ENCODE measurements around the gene NUP85.
"Not testable (repeated sequence)": the region's sequence is repeated elsewhere in the genome, so short reads cannot be mapped to it uniquely, and the experiment has no call there.

The NUP85 gene, protein sequence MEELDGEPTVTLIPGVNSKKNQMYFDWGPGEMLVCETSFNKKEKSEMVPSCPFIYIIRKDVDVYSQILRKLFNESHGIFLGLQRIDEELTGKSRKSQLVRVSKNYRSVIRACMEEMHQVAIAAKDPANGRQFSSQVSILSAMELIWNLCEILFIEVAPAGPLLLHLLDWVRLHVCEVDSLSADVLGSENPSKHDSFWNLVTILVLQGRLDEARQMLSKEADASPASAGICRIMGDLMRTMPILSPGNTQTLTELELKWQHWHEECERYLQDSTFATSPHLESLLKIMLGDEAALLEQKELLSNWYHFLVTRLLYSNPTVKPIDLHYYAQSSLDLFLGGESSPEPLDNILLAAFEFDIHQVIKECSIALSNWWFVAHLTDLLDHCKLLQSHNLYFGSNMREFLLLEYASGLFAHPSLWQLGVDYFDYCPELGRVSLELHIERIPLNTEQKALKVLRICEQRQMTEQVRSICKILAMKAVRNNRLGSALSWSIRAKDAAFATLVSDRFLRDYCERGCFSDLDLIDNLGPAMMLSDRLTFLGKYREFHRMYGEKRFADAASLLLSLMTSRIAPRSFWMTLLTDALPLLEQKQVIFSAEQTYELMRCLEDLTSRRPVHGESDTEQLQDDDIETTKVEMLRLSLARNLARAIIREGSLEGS
- total RNA-seq = 28.4 to 39.4 reads per million in 2 donors

GRCh38 chr17:75205037-75205792, at the start of gene NUP85:
Gene NUP85 (plus strand): TSS chr17:75205679. CDS start chr17:75205762, 83 bp downstream.
- DNase-seq = peak; percentile 84 to 91 (median 87)

DNA sequence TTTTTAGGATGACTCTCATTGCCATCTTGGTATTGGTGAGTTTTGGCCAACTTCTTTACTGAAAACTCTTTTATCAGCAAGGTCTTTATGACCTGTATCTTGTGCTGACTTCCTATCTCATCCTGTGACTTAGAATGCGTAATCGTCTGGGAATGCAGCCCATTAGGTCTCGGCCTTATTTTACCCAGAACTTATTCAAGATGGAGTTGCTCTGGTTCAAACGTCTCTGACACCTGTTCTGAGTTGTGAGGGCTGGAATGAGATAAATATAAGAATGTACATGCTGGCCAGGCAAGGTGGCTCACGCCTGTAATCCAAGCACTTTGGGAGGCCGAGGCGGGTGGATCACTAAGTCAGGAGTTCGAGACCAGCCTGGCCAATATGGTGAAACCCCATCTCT, 47.0 kb upstream of the NUP85 start:
- not testable (repeated sequence) for DNase-seq

DNA sequence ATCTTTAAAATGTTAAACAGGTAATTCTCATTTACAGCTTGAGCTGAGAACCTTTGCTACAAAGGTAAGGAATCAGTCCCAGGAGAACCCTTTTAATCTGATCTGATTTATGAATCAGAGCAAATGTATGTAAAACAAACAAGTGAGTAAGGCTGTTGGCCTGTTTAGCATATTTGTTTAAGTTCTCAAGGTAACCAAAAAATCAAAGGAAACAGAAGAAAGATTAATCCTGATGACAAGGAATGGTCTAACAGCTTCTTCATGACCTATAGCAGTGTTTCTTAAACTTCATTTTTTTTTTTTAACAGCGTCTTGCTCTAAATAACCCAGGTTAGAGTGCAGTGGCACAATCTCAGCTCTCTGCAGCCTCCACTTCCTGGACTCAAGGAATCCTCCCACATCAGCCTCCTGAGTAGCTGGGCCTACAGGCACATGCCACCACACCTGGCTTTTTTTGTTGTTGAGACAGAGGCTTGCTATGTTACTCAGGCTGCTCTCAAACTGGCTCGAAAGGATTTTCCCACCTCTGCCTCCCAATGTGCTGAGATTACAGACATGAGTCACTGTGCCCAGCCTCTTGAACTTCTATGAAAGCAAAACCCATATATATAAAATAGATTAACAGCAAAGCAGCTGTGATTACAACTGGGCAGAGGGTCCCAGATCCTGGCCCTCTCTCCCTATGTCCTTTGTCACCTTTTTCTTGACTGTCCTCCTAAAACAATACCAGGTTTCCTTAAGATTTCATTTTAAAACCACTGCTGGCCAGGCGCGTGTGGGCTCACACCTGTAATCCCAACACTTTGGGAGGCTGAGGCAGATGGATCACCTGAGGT, 46.1 kb upstream of the NUP85 start:
- DNase-seq = no peak

DNA sequence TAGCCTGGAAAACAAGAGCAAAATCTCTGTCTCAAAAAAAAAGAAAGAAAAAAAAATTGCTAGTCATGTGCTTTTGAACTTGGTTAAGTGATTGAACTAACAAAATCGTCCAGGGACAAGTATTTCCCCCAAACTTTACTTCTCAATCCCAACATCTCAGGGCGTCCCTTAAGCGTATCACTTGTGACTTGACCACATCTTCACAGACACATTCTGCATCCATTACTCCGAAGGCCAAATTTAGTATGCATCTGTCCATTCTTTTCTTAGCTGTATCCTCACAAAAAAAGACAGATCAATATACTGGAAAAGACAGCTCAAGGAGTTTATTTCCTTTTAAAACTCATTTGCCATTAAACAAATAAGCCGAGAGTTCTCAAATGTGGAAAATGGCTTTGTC, 45.3 kb upstream of the NUP85 start:
- no peak for DNase-seq

DNA sequence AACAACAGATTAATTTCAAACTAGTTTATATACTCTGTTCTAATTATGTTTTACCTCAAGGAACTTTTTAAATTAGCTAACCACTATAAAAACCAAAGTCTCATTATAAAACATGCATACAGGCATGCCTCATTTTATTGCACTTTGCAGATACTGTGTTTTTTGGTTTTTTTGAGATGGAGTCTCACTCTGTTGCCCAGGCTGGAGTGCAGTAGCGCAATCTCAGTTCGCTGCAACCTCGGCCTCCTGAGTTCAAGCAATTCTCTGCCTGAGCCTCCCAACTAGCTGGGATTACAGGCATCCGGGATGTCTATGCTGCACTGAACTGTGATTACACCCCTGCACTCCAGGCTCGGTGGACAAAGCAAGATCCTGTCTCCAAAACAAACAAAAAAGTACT, 42.4 kb upstream of the NUP85 start:
- DNase-seq = no peak

DNA sequence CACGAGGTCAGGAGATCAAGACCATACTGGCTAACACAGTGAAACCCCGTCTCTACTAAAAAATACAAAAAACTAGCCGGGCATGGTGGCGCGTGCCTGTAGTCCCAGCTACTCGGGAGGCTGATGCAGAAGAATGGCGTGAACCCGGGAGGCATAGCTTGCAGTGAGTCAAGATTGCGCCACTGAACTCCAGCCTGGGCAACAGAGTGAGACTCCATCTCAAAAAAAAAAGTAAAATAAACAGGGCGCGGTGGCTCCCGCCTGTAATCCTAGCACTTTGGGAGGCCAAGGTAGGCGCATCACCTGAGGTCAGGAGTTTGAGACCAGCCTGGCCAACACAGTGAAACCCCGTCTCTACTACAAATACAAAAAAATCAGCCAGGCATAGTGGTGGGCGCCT, 40.9 kb upstream of the NUP85 start:
- not testable (repeated sequence) for DNase-seq

DNA sequence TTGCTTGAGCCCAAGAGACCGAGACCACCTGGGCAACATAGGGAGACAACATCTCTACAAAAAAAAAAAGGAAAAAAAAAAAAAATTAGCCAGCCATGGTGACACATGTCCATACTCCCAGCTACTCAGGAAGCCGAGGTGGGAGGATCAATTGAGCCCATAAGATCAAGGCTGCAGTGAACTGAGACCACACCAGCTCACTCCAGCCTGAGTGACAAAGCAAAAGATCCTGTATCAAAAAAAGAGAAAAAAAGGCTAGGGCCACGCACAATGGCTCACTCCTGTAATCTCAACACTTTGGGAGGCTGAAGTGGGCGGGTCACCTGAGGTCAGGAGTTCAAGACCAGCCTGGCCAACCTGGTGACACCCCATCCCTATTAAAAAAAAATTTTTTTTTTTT, 36.5 kb upstream of the NUP85 start:
- DNase-seq = no peak

- DNase-seq = no peak
Measured at GRCh38 chr17:75173526-75173925, 32.0 kb upstream of the NUP85 start.

- DNase-seq = no peak
Measured at GRCh38 chr17:75174996-75175395, 30.5 kb upstream of the NUP85 start.

DNA sequence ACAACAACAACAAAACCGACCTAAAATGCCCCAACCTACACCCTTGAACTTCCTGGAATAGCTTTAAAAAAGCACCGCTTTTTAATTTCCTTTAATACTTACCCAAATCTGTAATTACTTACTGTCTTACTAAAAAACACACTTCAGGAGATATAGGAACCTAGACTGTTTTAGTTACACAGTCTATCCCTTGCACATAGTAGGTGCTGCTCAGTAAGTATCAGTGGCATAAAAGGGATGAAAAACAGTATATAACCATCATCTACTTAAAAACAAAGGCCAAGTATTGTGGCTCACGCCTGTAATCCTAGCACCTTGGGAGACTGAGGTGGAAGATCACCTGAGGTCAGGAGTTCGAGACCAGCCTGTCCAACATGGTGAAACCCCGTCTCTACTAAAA, 28.9 kb upstream of the NUP85 start:
- no peak for DNase-seq

GRCh38 chr17:75178453-75178852, 27.0 kb upstream of the NUP85 start:
- DNase-seq = peak in 1 of 5 experiments; percentile 43

DNA sequence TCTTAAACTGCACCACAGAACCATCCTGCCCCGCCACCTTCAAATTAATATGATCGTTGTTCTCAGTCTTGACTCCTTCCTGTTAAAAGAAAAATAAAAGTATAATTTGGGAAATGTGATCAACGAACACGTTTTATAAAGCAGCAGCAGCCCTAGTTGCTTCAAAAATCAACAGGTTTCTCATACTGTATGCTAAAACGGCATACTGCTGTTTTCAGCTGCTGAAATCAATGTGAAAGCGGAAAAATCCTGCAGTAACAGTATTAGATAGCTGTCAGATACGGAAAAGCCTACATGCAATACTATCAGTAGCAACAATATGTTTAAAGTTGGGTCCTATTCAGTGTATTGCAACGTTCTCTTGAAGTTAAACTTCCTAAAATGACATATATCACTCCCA, 24.4 kb upstream of the NUP85 start:
- no peak for DNase-seq

DNA sequence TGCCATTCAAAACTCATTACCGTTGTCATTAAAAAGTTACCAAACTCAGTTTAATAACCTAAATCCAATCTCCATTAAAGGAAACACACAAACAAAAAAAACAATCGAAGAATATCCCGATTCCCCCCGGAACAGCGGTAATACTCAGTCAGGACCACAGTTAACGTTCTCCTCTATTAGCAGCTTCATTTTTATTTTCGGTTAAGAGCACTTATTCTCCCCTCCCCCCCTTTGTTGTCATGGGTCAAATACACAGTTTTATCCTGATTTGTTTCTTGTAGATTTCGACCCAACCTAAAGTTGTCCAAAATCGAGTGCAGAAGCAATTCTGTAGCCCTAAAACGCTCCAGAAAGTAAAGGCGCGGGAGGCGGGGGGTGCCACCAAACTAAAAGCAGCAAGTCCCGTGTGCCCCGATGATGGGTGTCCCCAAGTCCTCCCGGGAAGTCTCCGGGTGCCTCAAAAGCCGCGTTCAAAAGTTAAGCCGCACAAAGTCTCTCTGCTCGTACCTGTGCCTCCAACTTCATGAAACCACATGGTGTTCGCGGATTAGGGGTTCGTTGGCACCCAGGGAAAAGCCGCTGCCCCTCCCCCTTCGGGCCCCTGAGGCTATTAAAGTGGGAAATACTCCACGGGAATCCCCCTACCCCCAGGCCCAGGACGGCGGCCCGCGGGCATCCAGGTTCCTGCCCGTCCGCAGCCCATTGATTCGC, 23.7 kb upstream of the NUP85 start:
- DNase-seq = peak; percentile 22 to 57 (median 34)

- no peak for DNase-seq
Measured at GRCh38 chr17:75182319-75182568, 23.2 kb upstream of the NUP85 start.

- peak; percentile 89 to 98 (median 94) for DNase-seq
Measured at GRCh38 chr17:75182569-75183436, 22.7 kb upstream of the NUP85 start, which contains the start of gene SUMO2. Gene SUMO2 (minus strand): TSS chr17:75182959. CDS start chr17:75182834, 125 bp downstream.

- no peak for DNase-seq
Measured at GRCh38 chr17:75183999-75184884, 21.2 kb upstream of the NUP85 start.

- DNase-seq = no peak
Measured at GRCh38 chr17:75188614-75189013, 16.9 kb upstream of the NUP85 start.

GRCh38 chr17:75191584-75191983, 13.9 kb upstream of the NUP85 start:
- DNase-seq = no peak

DNA sequence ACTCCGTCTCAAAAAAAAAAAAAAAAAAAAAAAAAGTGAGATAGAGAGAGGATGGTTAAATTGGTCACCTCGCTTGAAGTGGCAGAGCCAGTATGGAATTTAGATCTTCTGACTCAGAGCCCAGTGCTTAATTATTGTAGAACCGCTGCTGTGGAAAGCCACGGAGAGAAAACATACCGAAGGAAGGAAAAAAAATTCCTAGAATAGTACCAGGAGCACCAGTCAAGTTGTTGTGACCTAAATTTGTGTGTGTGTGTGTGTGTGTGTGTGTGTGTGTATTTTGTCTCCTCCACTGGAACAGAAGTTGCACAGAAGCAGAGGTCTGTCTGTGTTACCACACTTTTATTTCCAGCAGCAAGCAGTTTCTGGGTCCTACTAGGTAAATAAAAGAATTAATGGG, 10.6 kb upstream of the NUP85 start:
- DNase-seq = no peak

Measured in T-helper 2 cell (primary cell).